Ascending aorta (tissue), 2 donors: Measurements from ENCODE around the gene CACTIN. TPM values are rescaled to one million over a fixed set of nuclear protein-coding genes. Genes with fewer than 3 reads are reported as not detected.

Source experiments
- DNase-seq, 2 donors: peaks; one replicate each; pipeline ENCODE4 v3.0.0-alpha.2; 2019; ENCODE audit warnings: low spot score in 2 of 2
- H3K27ac ChIP-seq, 2 donors: fragments of 200-600 bp; sonication (generic); one replicate each; pipeline ENCODE4 v1.5.1; 2016 to 2017; ENCODE audit warnings: mild to moderate bottlenecking in 1 of 2
- H3K27me3 ChIP-seq: fragments of 200-600 bp; sonication (generic); one replicate; pipeline ENCODE4 v1.5.1; 2017
- H3K36me3 ChIP-seq, 2 donors: fragments of 200-600 bp; sonication (generic); one replicate each; pipeline ENCODE4 v1.5.1; 2016
- H3K4me1 ChIP-seq, 2 donors: fragments of 200-600 bp; sonication (generic); one replicate each; pipeline ENCODE4 v1.5.1; 2016 to 2017; ENCODE audit warnings: mild to moderate bottlenecking in 1 of 2
- H3K4me3 ChIP-seq, 2 donors: fragments of 200-600 bp; sonication (generic); one replicate each; pipeline ENCODE4 v1.5.1; 2016 to 2017; ENCODE audit warnings: mild to moderate bottlenecking in 1 of 2
- H3K9me3 ChIP-seq, 2 donors: fragments of 200-600 bp; sonication (generic); one replicate each; pipeline ENCODE4 v1.5.1; 2016
- intact Hi-C: fragments of 100-400 bp; cut with DNase I; formaldehyde crosslinking; loops from one replicate; pipeline ENCODE4 v1.15.1; 2023
- total RNA-seq: library from RNA; depleted of rRNA; stranded (reverse); fragments of >200 nt; gene quantifications from one replicate; pipeline ENCODE4 v1.1.0, GENCODE V29; 2016
- TF ChIP-seq, protein P1 (sequence below), 3 experiments: fragments of 200-600 bp in 2 of 3; fragments of 450-650 bp in 1 of 3; sonication (generic) in 2 of 3; IDR thresholded peaks; one replicate each; pipeline ENCODE4 v1.5.1; 2016 to 2019; ENCODE audit warnings: antibody characterized with exemption in 3 of 3, mild to moderate bottlenecking in 1 of 3, moderate library complexity in 1 of 3

Gene CACTIN
- total RNA-seq, 1 donor from 2014 or later: 57.6 TPM

DNA sequence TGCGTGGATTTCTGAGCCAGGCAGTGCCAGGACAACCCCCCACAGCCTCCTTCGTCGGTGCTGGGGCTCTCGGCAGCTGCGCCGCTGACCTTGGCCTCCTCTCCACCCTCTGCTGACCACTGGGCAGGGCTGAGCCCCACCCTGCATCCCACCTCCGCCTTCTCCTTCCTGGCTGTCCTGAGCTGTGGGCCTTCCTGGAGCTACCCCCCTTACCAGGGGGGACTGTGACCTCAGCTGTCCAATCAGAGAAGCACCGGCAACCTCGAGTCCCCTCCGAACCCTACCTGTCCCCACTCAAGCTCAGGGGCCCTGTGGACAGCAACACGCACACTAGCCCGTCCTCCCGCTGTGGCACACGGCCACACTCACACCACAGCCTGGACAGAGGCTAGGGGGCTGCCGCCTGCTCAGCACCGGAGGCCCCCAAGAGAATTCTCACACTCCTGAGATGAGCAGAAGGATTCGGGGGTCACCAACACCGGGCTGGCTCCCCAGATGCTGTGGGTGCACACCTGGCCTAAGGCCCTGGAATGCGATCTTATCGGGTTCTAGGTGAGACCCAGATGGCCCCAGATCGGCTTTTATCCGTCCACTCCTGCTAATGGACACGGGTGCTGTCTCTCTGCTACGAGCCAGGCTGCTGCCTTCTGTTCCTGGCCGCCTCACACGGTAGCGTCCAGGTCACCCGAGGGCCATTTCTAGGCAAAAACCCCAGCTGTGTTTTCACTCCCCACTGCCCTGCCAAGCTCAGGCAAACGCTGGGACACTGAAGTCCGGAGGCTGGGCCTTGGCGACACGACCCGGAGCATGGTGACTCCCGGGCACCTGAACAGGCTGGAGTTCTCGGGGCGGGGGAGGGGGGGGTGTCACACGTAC is 32.5 kb upstream of the CACTIN start:
- H3K27ac ChIP-seq: peak overlapping the region in 1 of 2 donors; percentile 53
- H3K36me3 ChIP-seq: peaks cover 85 to 89% of the 10 kb centered on the region in 2 donors
- intact Hi-C loops: no loop called here
- H3K4me1 ChIP-seq: no peaks in the 10 kb centered on the region
- no peaks in the 10 kb centered on the region for H3K9me3 ChIP-seq
- H3K4me3 ChIP-seq: no peak overlapping the region
- no peaks in the 10 kb centered on the region for H3K27me3 ChIP-seq
- TF ChIP-seq, protein P1, sequence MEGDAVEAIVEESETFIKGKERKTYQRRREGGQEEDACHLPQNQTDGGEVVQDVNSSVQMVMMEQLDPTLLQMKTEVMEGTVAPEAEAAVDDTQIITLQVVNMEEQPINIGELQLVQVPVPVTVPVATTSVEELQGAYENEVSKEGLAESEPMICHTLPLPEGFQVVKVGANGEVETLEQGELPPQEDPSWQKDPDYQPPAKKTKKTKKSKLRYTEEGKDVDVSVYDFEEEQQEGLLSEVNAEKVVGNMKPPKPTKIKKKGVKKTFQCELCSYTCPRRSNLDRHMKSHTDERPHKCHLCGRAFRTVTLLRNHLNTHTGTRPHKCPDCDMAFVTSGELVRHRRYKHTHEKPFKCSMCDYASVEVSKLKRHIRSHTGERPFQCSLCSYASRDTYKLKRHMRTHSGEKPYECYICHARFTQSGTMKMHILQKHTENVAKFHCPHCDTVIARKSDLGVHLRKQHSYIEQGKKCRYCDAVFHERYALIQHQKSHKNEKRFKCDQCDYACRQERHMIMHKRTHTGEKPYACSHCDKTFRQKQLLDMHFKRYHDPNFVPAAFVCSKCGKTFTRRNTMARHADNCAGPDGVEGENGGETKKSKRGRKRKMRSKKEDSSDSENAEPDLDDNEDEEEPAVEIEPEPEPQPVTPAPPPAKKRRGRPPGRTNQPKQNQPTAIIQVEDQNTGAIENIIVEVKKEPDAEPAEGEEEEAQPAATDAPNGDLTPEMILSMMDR (IDR thresholded peaks at IDR 0.05): no peak
- DNase-seq: no peak

DNA sequence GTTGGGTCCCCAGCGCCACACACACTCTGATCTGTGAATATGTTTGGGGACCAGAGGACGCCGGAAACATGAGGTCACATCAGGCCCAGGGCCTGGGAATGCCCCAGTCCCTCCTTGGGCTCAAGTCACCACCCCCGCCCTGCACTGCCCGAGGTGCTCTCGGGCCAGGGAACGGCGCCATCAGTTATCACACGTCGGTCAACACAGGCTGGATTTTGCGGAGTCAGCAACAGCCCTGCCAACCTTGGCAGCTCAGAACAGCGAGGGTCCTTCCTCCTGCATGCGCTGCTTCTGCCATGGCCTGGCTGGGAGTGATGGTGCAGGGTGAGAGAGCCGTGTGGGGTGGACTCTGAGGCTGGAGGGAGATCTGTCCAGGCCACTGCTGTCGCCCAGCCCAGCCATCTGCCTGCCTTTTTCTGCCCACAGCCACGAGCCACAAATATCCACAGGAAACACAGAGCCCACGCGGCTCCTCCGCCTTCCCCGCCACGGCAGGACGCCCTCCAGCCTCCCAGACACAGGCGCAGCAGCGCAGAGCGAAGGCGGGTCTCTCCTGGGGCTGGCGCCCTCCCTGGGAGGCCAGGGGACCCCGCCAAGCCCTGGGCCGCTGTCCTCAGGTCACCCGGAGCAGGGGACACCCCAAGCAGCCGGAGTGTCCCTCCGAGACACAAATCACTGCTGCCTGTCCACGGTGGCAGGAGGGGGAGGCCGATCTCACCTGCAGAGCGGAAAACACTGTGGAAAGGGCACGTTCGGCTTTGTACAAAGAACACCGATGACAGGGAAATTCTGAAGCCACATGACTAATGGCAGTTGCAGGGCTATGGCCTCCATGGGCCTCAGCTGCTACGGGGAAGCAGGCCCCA is 31.6 kb upstream of the CACTIN start:
- Histone ChIP-seq H3K9me3 (no peaks in the 10 kb centered on the region), H3K27ac (peak overlapping the region in 1 of 2 donors; percentile 53), H3K36me3 (peaks cover 85 to 89% of the 10 kb centered on the region in 2 donors), H3K4me1 (no peaks in the 10 kb centered on the region), H3K27me3 (no peaks in the 10 kb centered on the region), H3K4me3 (no peak overlapping the region)
- intact Hi-C loops: no loop called here
- DNase-seq: no peak
- TF ChIP-seq, protein P1 (IDR thresholded peaks at IDR 0.05): no peak

DNA sequence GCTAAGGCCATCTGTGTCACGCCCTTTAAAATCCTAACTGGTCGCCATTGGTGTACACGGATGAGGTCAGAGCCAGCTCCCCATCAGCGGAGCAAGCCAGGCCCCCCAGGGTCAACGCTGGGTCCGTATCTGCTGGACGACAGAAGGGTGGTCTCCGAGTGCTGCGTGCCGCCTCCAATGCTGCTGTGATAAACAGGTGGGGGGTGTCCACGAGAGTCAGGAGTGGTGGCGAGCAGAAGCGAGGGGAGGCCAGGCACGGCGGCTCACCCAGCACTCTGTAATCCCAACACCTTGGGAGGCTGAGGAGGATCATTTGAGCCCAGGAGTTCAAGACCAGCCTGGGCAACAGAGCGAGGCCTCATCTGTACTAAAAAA is 30.8 kb upstream of the CACTIN start:
- Histone ChIP-seq H3K4me3 (no peak overlapping the region), H3K9me3 (no peaks in the 10 kb centered on the region), H3K27ac (no peak overlapping the region), H3K27me3 (no peaks in the 10 kb centered on the region), H3K4me1 (no peaks in the 10 kb centered on the region), H3K36me3 (peaks cover 89% of the 10 kb centered on the region in 2 donors)
- intact Hi-C loops: no loop called here
- no peak for DNase-seq
- TF ChIP-seq, protein P1 (IDR thresholded peaks at IDR 0.05): no peak

DNA sequence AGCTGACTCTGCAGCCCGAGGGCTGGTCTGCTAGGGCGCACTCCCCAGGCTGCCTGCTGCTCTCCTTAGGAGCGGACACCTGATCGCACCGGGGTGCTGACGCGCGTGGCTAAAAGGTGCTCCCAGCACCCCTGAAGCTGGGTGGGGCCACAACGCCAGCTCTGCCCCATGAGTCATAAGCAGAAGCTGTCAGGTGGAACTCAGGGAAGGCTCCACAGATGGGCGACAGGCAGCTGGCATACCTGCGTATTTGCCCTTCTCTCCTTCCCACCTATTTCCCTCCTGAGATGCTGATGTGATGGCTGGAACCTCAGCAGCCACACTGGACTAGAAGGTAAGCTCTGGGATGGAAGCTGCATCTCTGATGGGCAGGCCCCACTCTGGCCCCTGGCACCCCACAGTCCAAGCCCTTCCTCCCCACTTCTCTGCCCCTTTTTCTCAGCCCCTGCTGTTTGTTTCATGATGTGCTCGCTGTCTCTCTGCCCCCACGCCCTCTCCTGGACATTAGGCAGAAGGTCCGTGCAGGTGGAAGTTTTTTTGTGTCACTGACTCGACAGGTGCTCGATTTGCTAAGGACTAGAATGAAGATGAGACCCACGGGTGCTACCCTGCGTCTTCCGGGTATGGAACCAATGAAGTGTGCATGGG is 30.3 kb upstream of the CACTIN start:
- no peaks in the 10 kb centered on the region for H3K4me1 ChIP-seq
- H3K27ac ChIP-seq: no peak overlapping the region
- peaks cover 89 to 90% of the 10 kb centered on the region in 2 donors for H3K36me3 ChIP-seq
- no peaks in the 10 kb centered on the region for H3K27me3 ChIP-seq
- intact Hi-C loops: no loop called here
- TF ChIP-seq, protein P1 (IDR thresholded peaks at IDR 0.05): no peak
- DNase-seq: no peak
- H3K9me3 ChIP-seq: no peaks in the 10 kb centered on the region
- no peak overlapping the region for H3K4me3 ChIP-seq

DNA sequence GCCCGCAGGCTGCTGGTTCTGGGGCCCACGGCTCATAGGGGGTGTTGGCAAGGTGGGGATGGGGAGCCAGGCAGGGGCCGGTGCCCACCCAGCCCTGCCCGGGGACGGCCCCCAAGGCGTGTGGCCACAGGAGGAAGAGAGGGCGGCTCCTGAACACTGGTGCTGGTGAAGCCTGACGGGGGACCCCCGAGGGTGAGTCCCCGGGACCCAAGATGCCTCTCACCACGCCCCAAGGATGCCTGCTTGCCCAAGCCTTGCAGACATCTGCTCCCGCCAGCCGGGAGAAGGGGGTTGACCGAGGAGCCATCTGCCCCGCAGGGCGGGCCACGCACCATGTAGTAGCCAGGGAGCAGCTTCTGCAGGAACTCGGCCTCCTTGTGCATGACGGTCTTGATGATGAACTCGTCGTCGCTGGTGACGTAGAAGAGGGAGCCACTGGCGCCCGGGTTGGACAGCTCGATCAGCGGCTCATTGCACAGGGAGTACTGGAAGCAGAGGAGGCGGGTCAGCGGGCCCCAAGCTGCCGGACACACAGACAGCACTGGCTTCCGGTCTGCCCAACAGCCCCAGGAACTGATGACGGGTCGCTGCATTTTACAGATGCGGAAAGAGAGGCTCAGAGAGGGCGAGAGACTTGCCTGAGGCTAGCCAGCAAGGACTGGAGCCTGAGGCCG is 29.6 kb upstream of the CACTIN start:
- H3K4me3 ChIP-seq: no peak overlapping the region
- no peaks in the 10 kb centered on the region for H3K27me3 ChIP-seq
- no peaks in the 10 kb centered on the region for H3K4me1 ChIP-seq
- peaks cover 89 to 90% of the 10 kb centered on the region in 2 donors for H3K36me3 ChIP-seq
- no peak overlapping the region for H3K27ac ChIP-seq
- DNase-seq: no peak
- no peaks in the 10 kb centered on the region for H3K9me3 ChIP-seq
- TF ChIP-seq, protein P1 (IDR thresholded peaks at IDR 0.05): no peak
- intact Hi-C loops: no loop called here
